Measurements from ENCODE around the gene MYCN. TPM values are rescaled to one million over a fixed set of nuclear protein-coding genes. Genes with fewer than 3 reads are reported as not detected.

MYCN gene
- total and polyA plus RNA-seq, 2 donors (not counting 3 experiments of a cell fraction or from before 2014, with no cell fraction given) = 0.47 to 6.8 TPM

DNA sequence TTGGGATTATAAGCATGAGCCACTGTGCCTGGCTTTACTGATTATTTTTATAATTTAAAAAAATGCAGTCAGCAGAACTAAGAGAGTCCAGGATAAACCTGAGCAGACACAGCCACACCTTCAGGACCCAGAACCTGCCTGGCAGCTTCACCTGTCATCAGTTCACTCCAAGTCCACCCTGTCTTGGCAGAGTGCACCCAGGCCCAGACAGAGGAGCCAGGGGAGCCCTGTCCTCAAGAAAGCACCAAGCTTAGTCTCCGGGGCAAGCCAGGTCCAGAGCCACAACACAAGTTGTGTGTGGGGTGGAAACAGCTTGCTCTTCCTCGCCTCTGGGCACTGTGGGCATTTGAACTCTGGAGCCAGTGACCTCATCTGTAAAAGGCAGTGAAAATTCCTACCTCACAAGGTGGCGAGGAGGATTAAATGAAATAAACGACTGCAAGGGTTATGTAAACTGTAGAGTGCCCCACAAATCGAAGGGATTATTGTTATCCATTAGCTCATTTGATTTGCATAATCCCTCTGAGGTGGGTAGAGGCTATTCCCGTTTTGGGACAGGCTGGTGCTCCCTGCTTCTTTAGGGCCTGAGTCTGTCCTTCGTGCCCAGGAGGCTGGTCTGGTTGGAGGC lies 24.7 kb downstream of the MYCN start:
- BruUV-seq (replicated peaks) = no TSS peak
- intact Hi-C loops (cut with micrococcal nuclease) = no loop called here
- DNase-seq (ENCODE audit: low read depth, low spot score) (no peak), FAIRE-seq (no peak)
- H3K27ac ChIP-seq (ENCODE audit: insufficient read depth, low read depth, low read length) = no peak overlapping the region
- H3K9me1 ChIP-seq (replicated peaks; ENCODE audit: control insufficient read depth, extremely low read depth, insufficient read depth, low read length) = no peaks in the 10 kb centered on the region
- no peaks in the 10 kb centered on the region for H3K9me3 ChIP-seq (replicated peaks; ENCODE audit: control insufficient read depth, insufficient read depth, low read length)
- no peaks in the 10 kb centered on the region for H3K79me2 ChIP-seq (ENCODE audit: control insufficient read depth, insufficient read depth, low read length)
- H4K20me1 ChIP-seq (replicated peaks; ENCODE audit: control insufficient read depth, extremely low read depth, insufficient read depth, low read length) = no peaks in the 10 kb centered on the region
- H2AFZ ChIP-seq (ENCODE audit: low read depth, low read length) = no peak overlapping the region
- POLR2A ChIA-PET = no interaction called here
- H3K4me3 ChIP-seq (replicated peaks in 1 of 3; ENCODE audit: insufficient read depth in 1 of 3, low read depth in 1 of 3, low read length in 3 of 3) = no peak overlapping the region
- dilution Hi-C loops (cut with MboI; ENCODE audit: extremely low pct_ligation_motif_present, low sequenced_read_pairs) = no loop called here
- H3K36me3 ChIP-seq (ENCODE audit: control insufficient read depth in 2 of 2, extremely low read depth in 1 of 2, insufficient read depth in 2 of 2, low read length in 2 of 2) = no peaks in the 10 kb centered on the region
- H3K4me1 ChIP-seq (ENCODE audit: control insufficient read depth, extremely low read depth, insufficient read depth, low read length) = no peaks in the 10 kb centered on the region
- H3K4me2 ChIP-seq (ENCODE audit: insufficient read depth, low read length) = no peak overlapping the region
- TF ChIP-seq POLR2AphosphoS5 (IDR thresholded peaks at IDR 0.05; ENCODE audit: insufficient read depth, low read depth, low read length) (no peak), FOS (IDR thresholded peaks at IDR 0.05; ENCODE audit: borderline replicate concordance, insufficient read depth, low read length) (no peak)
- CTCF ChIA-PET = no interaction called here
- H3K27me3 ChIP-seq (ENCODE audit: control insufficient read depth in 2 of 2, insufficient read depth in 2 of 2, low read length in 2 of 2) = no peaks in the 10 kb centered on the region
- no peak overlapping the region for H3K9ac ChIP-seq (replicated peaks; ENCODE audit: extremely low read depth, insufficient read depth, low read length)

DNA sequence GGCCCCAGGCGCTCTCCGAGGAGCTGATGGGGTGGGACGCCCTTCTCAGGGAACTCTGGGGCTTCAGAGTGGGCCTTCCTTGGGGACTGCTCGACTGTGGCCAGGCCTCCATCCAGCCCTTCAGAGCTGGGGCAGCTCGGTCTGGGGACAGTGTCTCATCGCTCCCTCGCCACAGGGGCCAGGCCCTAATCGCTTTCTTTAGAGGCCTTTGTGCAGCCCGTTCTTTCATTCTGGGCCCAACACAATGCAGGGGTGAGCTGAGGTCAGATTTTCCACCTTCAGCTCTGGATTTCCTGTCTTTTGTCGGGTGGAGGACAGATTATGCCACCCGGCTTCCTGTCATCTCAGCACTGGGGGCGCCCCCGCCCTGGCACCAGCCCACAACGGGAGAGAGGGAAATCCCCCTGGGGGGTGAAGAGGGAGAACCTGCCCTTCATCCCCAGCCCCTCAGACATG lies 25.2 kb downstream of the MYCN start:
- POLR2A ChIA-PET = no interaction called here
- no TSS peak for BruUV-seq (replicated peaks)
- CTCF ChIA-PET = no interaction called here

More for the DNA sequence above, 25.2 kb downstream of the MYCN start:
- TF ChIP-seq EZH2 (IDR thresholded peaks at IDR 0.05; ENCODE audit: borderline replicate concordance, low read depth, low read length, severe bottlenecking) = no peak
- TF ChIP-seq POLR2AphosphoS5 (IDR thresholded peaks at IDR 0.05; ENCODE audit: insufficient read depth, low read depth, low read length) = no peak
- TF ChIP-seq MYC (IDR thresholded peaks at IDR 0.05; ENCODE audit: low read depth, low read length) = no peak
- H3K36me3 ChIP-seq (ENCODE audit: control insufficient read depth in 2 of 2, extremely low read depth in 1 of 2, insufficient read depth in 2 of 2, low read length in 2 of 2) = no peaks in the 10 kb centered on the region
- no peak for DNase-seq (ENCODE audit: low read depth, low spot score)
- H3K4me1 ChIP-seq (ENCODE audit: control insufficient read depth, extremely low read depth, insufficient read depth, low read length) = no peaks in the 10 kb centered on the region
- no peak overlapping the region for H3K27ac ChIP-seq (ENCODE audit: insufficient read depth, low read depth, low read length)
- no peak overlapping the region for H3K4me3 ChIP-seq (replicated peaks in 1 of 3; ENCODE audit: insufficient read depth in 1 of 3, low read depth in 1 of 3, low read length in 3 of 3)
- H3K9me3 ChIP-seq (replicated peaks; ENCODE audit: control insufficient read depth, insufficient read depth, low read length) = no peaks in the 10 kb centered on the region
- H4K20me1 ChIP-seq (replicated peaks; ENCODE audit: control insufficient read depth, extremely low read depth, insufficient read depth, low read length) = no peaks in the 10 kb centered on the region
- dilution Hi-C loops (cut with MboI; ENCODE audit: extremely low pct_ligation_motif_present, low sequenced_read_pairs) (no loop called here), intact Hi-C loops (cut with micrococcal nuclease) (no loop called here)
- H3K9me1 ChIP-seq (replicated peaks; ENCODE audit: control insufficient read depth, extremely low read depth, insufficient read depth, low read length) = no peaks in the 10 kb centered on the region
- FAIRE-seq = no peak
- H3K27me3 ChIP-seq (ENCODE audit: control insufficient read depth in 2 of 2, insufficient read depth in 2 of 2, low read length in 2 of 2) = no peaks in the 10 kb centered on the region
- H3K79me2 ChIP-seq (ENCODE audit: control insufficient read depth, insufficient read depth, low read length) = no peaks in the 10 kb centered on the region
- H2AFZ ChIP-seq (ENCODE audit: low read depth, low read length) = no peak overlapping the region
- H3K9ac ChIP-seq (replicated peaks; ENCODE audit: extremely low read depth, insufficient read depth, low read length) = no peak overlapping the region
- H3K4me2 ChIP-seq (ENCODE audit: insufficient read depth, low read length) = no peak overlapping the region

Measured in endothelial cell of umbilical vein (primary cell).